Measurements from ENCODE around the gene GRIN3B.

DNA sequence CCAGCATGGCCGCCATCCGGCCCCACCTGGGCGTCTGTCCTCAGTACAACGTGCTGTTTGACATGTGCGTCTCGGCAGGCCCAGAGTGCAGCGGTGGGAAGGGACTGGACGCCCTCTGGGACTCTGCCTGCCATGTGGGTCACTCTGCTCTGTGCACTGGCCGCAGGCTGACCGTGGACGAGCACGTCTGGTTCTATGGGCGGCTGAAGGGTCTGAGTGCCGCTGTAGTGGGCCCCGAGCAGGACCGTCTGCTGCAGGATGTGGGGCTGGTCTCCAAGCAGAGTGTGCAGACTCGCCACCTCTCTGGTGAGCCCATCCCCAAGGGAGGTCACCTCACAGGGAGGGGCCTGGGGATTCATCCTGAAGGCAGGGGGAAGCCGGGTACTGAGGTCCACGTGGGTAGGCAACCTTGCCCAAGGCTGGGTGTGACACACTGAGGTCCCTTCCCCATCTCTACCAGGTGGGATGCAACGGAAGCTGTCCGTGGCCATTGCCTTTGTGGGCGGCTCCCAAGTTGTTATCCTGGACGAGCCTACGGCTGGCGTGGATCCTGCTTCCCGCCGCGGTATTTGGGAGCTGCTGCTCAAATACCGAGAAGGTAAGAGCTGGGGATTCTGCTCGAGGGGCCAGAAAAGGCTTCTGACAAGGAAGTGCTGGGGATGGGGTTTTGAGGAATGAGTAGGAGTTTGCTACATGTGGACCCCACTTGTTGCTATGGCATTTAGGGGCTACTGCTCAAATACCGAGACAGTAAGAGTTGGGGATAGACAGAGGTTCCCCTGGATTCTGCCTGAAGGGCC, 51.0 kb downstream of the GRIN3B start:
- TF ChIP-seq, protein P1, sequence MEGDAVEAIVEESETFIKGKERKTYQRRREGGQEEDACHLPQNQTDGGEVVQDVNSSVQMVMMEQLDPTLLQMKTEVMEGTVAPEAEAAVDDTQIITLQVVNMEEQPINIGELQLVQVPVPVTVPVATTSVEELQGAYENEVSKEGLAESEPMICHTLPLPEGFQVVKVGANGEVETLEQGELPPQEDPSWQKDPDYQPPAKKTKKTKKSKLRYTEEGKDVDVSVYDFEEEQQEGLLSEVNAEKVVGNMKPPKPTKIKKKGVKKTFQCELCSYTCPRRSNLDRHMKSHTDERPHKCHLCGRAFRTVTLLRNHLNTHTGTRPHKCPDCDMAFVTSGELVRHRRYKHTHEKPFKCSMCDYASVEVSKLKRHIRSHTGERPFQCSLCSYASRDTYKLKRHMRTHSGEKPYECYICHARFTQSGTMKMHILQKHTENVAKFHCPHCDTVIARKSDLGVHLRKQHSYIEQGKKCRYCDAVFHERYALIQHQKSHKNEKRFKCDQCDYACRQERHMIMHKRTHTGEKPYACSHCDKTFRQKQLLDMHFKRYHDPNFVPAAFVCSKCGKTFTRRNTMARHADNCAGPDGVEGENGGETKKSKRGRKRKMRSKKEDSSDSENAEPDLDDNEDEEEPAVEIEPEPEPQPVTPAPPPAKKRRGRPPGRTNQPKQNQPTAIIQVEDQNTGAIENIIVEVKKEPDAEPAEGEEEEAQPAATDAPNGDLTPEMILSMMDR (IDR thresholded peaks at IDR 0.05 in 2 of 3, conservative IDR thresholded peaks at IDR 0.05 in 1 of 3; ENCODE audit: control insufficient read depth in 2 of 3, extremely low read depth in 1 of 3, insufficient read depth in 1 of 3, low read depth in 3 of 3, low read length in 3 of 3), result no peak
- TF ChIP-seq ZNF274 (IDR thresholded peaks at IDR 0.05; ENCODE audit: insufficient read depth, insufficient read length) (no peak), EZH2 (IDR thresholded peaks at IDR 0.05; ENCODE audit: borderline replicate concordance, control insufficient read depth, low read depth, low read length) (no peak), SRF (IDR thresholded peaks at IDR 0.05; ENCODE audit: low read depth in 2 of 2, low read length in 2 of 2) (no peak), POLR2A (IDR thresholded peaks at IDR 0.05; ENCODE audit: low read depth, low read length) (no peak), RUNX3 (IDR thresholded peaks at IDR 0.05; ENCODE audit: low read length) (no peak), HCFC1 (IDR thresholded peaks at IDR 0.05; ENCODE audit: low read length) (no peak), E2F8 (IDR thresholded peaks at IDR 0.05; ENCODE audit: low read depth, partially characterized antibody) (no peak)
- TF ChIP-seq, protein P2, sequence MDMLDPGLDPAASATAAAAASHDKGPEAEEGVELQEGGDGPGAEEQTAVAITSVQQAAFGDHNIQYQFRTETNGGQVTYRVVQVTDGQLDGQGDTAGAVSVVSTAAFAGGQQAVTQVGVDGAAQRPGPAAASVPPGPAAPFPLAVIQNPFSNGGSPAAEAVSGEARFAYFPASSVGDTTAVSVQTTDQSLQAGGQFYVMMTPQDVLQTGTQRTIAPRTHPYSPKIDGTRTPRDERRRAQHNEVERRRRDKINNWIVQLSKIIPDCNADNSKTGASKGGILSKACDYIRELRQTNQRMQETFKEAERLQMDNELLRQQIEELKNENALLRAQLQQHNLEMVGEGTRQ (IDR thresholded peaks at IDR 0.05; ENCODE audit: borderline replicate concordance, low read depth, low read length), result no peak
- TF ChIP-seq, protein P3, sequence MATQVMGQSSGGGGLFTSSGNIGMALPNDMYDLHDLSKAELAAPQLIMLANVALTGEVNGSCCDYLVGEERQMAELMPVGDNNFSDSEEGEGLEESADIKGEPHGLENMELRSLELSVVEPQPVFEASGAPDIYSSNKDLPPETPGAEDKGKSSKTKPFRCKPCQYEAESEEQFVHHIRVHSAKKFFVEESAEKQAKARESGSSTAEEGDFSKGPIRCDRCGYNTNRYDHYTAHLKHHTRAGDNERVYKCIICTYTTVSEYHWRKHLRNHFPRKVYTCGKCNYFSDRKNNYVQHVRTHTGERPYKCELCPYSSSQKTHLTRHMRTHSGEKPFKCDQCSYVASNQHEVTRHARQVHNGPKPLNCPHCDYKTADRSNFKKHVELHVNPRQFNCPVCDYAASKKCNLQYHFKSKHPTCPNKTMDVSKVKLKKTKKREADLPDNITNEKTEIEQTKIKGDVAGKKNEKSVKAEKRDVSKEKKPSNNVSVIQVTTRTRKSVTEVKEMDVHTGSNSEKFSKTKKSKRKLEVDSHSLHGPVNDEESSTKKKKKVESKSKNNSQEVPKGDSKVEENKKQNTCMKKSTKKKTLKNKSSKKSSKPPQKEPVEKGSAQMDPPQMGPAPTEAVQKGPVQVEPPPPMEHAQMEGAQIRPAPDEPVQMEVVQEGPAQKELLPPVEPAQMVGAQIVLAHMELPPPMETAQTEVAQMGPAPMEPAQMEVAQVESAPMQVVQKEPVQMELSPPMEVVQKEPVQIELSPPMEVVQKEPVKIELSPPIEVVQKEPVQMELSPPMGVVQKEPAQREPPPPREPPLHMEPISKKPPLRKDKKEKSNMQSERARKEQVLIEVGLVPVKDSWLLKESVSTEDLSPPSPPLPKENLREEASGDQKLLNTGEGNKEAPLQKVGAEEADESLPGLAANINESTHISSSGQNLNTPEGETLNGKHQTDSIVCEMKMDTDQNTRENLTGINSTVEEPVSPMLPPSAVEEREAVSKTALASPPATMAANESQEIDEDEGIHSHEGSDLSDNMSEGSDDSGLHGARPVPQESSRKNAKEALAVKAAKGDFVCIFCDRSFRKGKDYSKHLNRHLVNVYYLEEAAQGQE (IDR thresholded peaks at IDR 0.05; ENCODE audit: low read depth, low read length), result no peak

Data from GM12878 (cell line).